Caco-2 (cell line): ENCODE data around the gene LAMP1. TPM values are rescaled to one million over a fixed set of nuclear protein-coding genes. Genes with fewer than 3 reads are reported as not detected.

Source experiments
- BruUV-seq: library from RNA; stranded (reverse); fragments of 400-500 nt; replicated peaks from 2 replicates; lab custom pipeline; 2021; lab: Mats Ljungman, UMichigan
- CTCF ChIA-PET: fragments of 300-600 bp; sonication (Branson Sonifier 250); formaldehyde crosslinking; loops from one replicate; lab custom pipeline; 2022; ENCODE audit warnings: antibody characterized with exemption; lab: Charles Lee
- POLR2A ChIA-PET: fragments of 300-600 bp; sonication (Branson Sonifier 250); formaldehyde crosslinking; loops from one replicate; lab custom pipeline; 2022; ENCODE audit warnings: antibody characterized with exemption; lab: Charles Lee
- DNase-seq, 2 experiments: peaks; one replicate each; pipeline versions ENCODE4 v3.0.0 to v3.0.0-alpha.2; 2020 to 2022
- H3K27me3 ChIP-seq: replicated peaks from 2 replicates; pipeline ENCODE4 v1.6.0; 2011; ENCODE audit warnings: low read length; ENCODE audit not compliant: control insufficient read depth, insufficient read depth
- H3K36me3 ChIP-seq: 2 replicates; pipeline ENCODE4 v1.5.1; 2011; ENCODE audit warnings: low read length; ENCODE audit not compliant: control insufficient read depth, insufficient read depth
- H3K4me1 ChIP-seq: fragments of 250-450 bp; sonication (Bioruptor Pico); 2 replicates; pipeline ENCODE4 v1.5.1; 2020; ENCODE audit warnings: mild to moderate bottlenecking
- H3K4me3 ChIP-seq: 2 replicates; pipeline ENCODE4 v1.5.1; 2011; ENCODE audit warnings: low read depth, mild to moderate bottlenecking, control low read depth, low read length
- H3K9me3 ChIP-seq: fragments of 250-450 bp; sonication (Bioruptor Pico); 2 replicates; pipeline ENCODE4 v1.5.1; 2020; ENCODE audit warnings: mild to moderate bottlenecking, moderate library complexity
- H3K27ac Mint-ChIP-seq: one replicate; pipeline ENCODE4 v1.8.0; 2022; ENCODE audit warnings: mixed read lengths; ENCODE audit not compliant: unreplicated experiment
- H3K27me3 Mint-ChIP-seq: one replicate; pipeline ENCODE4 v1.8.0; 2022; ENCODE audit warnings: mixed read lengths; ENCODE audit not compliant: insufficient read depth, unreplicated experiment
- H3K36me3 Mint-ChIP-seq: one replicate; pipeline ENCODE4 v1.8.0; 2022; ENCODE audit warnings: mild to moderate bottlenecking, mixed read lengths; ENCODE audit not compliant: insufficient read depth, unreplicated experiment
- H3K4me1 Mint-ChIP-seq: one replicate; pipeline ENCODE4 v1.8.0; 2022; ENCODE audit warnings: low read depth, mixed read lengths; ENCODE audit not compliant: unreplicated experiment
- H3K4me3 Mint-ChIP-seq: one replicate; pipeline ENCODE4 v1.8.0; 2022; ENCODE audit warnings: mild to moderate bottlenecking, moderate library complexity, mixed read lengths; ENCODE audit not compliant: unreplicated experiment
- H3K9me3 Mint-ChIP-seq: one replicate; pipeline ENCODE4 v1.8.0; 2022; ENCODE audit warnings: mixed read lengths; ENCODE audit not compliant: unreplicated experiment
- CTCF ChIP-seq, 2 experiments: fragments of 200-600 bp in 1 of 2; IDR thresholded peaks; 1 replicate in 1 of 2; 2 replicates in 1 of 2; pipeline versions ENCODE4 v1.5.1 to v1.8.0; 2011 to 2022; ENCODE audit warnings: antibody characterized with exemption in 1 of 2, control low read depth in 1 of 2, inconsistent platforms in 1 of 2, low read depth in 1 of 2, low read length in 1 of 2, mild to moderate bottlenecking in 1 of 2, moderate library complexity in 1 of 2; ENCODE audit not compliant: insufficient read depth in 1 of 2, severe bottlenecking in 1 of 2, unreplicated experiment in 1 of 2
- intact Hi-C: fragments of 100-400 bp; cut with micrococcal nuclease; formaldehyde crosslinking; loops from one replicate; pipeline ENCODE4 v1.10.0; 2022; ENCODE audit not compliant: unreplicated experiment
- total RNA-seq: library from RNA; stranded (reverse); gene quantifications from 2 replicates; pipeline ENCODE4 v1.2.3, GENCODE V29; 2022

LAMP1 gene
- total RNA-seq, 1 experiment from 2014 or later: 244 TPM

- Histone ChIP-seq H3K36me3 (no peaks in the 10 kb centered on the region; the same call in 1 of the 2 replicates), H3K4me3 (no peak overlapping the region), H3K9me3 (no peaks in the 10 kb centered on the region), H3K27me3 (no peaks in the 10 kb centered on the region), H3K4me1 (peaks cover 5% of the 10 kb centered on the region)
- Mint-ChIP-seq H3K4me1 (no peaks in the 10 kb centered on the region), H3K27me3 (no peaks in the 10 kb centered on the region), H3K27ac (no peak overlapping the region), H3K4me3 (no peak overlapping the region), H3K9me3 (no peaks in the 10 kb centered on the region), H3K36me3 (peaks cover 6% of the 10 kb centered on the region)
- ChIA-PET CTCF (no interaction called here), POLR2A (no interaction called here)
- intact Hi-C loops: no loop called here
- BruUV-seq: no TSS peak
- no peak for DNase-seq
- TF ChIP-seq CTCF (IDR thresholded peaks at IDR 0.05; ENCODE audit: insufficient read depth in 1 of 2, low read depth in 1 of 2, low read length in 1 of 2, severe bottlenecking in 1 of 2, unreplicated experiment in 1 of 2): no peak
These were observed 7.1 kb downstream of the LAMP1 start for GRCh38 chr13:113304121-113304520.

- no peak overlapping the region for H3K27ac Mint-ChIP-seq
- no peaks in the 10 kb centered on the region for H3K27me3 ChIP-seq
- no peak overlapping the region for H3K4me3 Mint-ChIP-seq
- intact Hi-C loops: no loop called here
- DNase-seq: no peak
- no peak for TF ChIP-seq CTCF (IDR thresholded peaks at IDR 0.05; ENCODE audit: insufficient read depth in 1 of 2, low read depth in 1 of 2, low read length in 1 of 2, severe bottlenecking in 1 of 2, unreplicated experiment in 1 of 2)
- no peaks in the 10 kb centered on the region; the same call in 1 of the 2 replicates for H3K36me3 ChIP-seq
- H3K9me3 Mint-ChIP-seq: no peaks in the 10 kb centered on the region
- no peaks in the 10 kb centered on the region for H3K4me1 Mint-ChIP-seq
- CTCF ChIA-PET: no interaction called here
- no TSS peak for BruUV-seq
- no peaks in the 10 kb centered on the region for H3K4me1 ChIP-seq
- H3K9me3 ChIP-seq: no peaks in the 10 kb centered on the region
- H3K27me3 Mint-ChIP-seq: no peaks in the 10 kb centered on the region
- H3K4me3 ChIP-seq: no peak overlapping the region
- peaks cover 12% of the 10 kb centered on the region for H3K36me3 Mint-ChIP-seq
- POLR2A ChIA-PET: no interaction called here
These were observed 8.2 kb downstream of the LAMP1 start for GRCh38 chr13:113305208-113305607.

GRCh38 chr13:113307491-113307890 is 10.5 kb downstream of the LAMP1 start:
- Mint-ChIP-seq H3K27ac (no peak overlapping the region), H3K36me3 (peaks cover 32% of the 10 kb centered on the region), H3K27me3 (no peaks in the 10 kb centered on the region), H3K4me1 (no peaks in the 10 kb centered on the region), H3K9me3 (no peaks in the 10 kb centered on the region), H3K4me3 (no peak overlapping the region)
- H3K4me3 ChIP-seq: no peak overlapping the region
- no peaks in the 10 kb centered on the region for H3K27me3 ChIP-seq
- TF ChIP-seq CTCF (IDR thresholded peaks at IDR 0.05; ENCODE audit: insufficient read depth in 1 of 2, low read depth in 1 of 2, low read length in 1 of 2, severe bottlenecking in 1 of 2, unreplicated experiment in 1 of 2): no peak
- DNase-seq: no peak
- peaks cover 1% of the 10 kb centered on the region for H3K36me3 ChIP-seq
- CTCF ChIA-PET: interaction anchor here (0.7 kb wide), 1 partner anchor 130 kb away, joined by 6 read pairs; no protein-coding TSS in a partner anchor
- POLR2A ChIA-PET: interaction anchor here (0.6 kb wide), 1 partner anchor 99 kb away, joined by 4 read pairs; the partner anchor contains the start of gene PCID2
- BruUV-seq: no TSS peak
- intact Hi-C loops: no loop called here
- no peaks in the 10 kb centered on the region for H3K4me1 ChIP-seq
- H3K9me3 ChIP-seq: no peaks in the 10 kb centered on the region
